Tibial nerve (tissue), 4 donors: Measurements from ENCODE around the gene EXD3. TPM values are rescaled to one million over a fixed set of nuclear protein-coding genes. Genes with fewer than 3 reads are reported as not detected.

Experiments used
- DNase-seq, 2 donors: peaks; one replicate each; pipeline ENCODE4 v3.0.0-alpha.2; 2019; ENCODE audit warnings: low spot score in 2 of 2
- H3K27ac ChIP-seq, 4 donors: fragments of 200-600 bp; sonication (generic) in 3 of 4; one replicate each; pipeline ENCODE4 v1.5.1; 2017 to 2019; ENCODE audit warnings: mild to moderate bottlenecking in 1 of 4
- H3K27me3 ChIP-seq, 2 donors: fragments of 200-600 bp; sonication (generic) in 1 of 2; one replicate each; pipeline versions ENCODE4 v1.5.1 to v1.6.0; 2017 to 2019
- H3K36me3 ChIP-seq, 3 donors: fragments of 200-600 bp; sonication (generic); one replicate each; pipeline ENCODE4 v1.5.1; 2018 to 2019
- H3K4me1 ChIP-seq, 4 donors: fragments of 200-600 bp; sonication (generic) in 3 of 4; one replicate each; pipeline ENCODE4 v1.5.1; 2017 to 2019
- H3K4me3 ChIP-seq, 4 donors: fragments of 200-600 bp; sonication (generic) in 3 of 4; one replicate each; pipeline ENCODE4 v1.5.1; 2017 to 2019; ENCODE audit warnings: mild to moderate bottlenecking in 1 of 4, moderate library complexity in 1 of 4
- H3K9me3 ChIP-seq, 4 donors: fragments of 200-600 bp; sonication (generic) in 3 of 4; one replicate each; pipeline ENCODE4 v1.5.1; 2017 to 2019
- EP300 ChIP-seq, 2 donors: sonication (generic); formaldehyde crosslinking; IDR thresholded peaks; one replicate each; pipeline ENCODE4 v1.6.1; 2017; ENCODE audit warnings: antibody characterized with exemption in 2 of 2, mild to moderate bottlenecking in 1 of 2
- POLR2A ChIP-seq, 2 donors: fragments of 450-650 bp; IDR thresholded peaks; one replicate each; pipeline ENCODE4 v1.6.1; 2017; ENCODE audit warnings: antibody characterized with exemption in 2 of 2, mild to moderate bottlenecking in 2 of 2, moderate library complexity in 2 of 2
- WGBS, 2 donors: methylation state at CpG; one replicate each; pipeline ENCODE4 v1.1.5; 2018; 5-methylcytosine and 5-hydroxymethylcytosine counted together
- total RNA-seq, 4 donors: library from RNA; depleted of rRNA; stranded (reverse); fragments of >200 nt; gene quantifications; one replicate each; pipeline ENCODE4 v1.1.0, GENCODE V29; 2016
- TF ChIP-seq, protein P1 (sequence below), 5 experiments: fragments of 200-600 bp in 3 of 5; fragments of 450-650 bp in 2 of 5; sonication (generic) in 3 of 5; IDR thresholded peaks; one replicate each; pipeline ENCODE4 v1.5.1; 2016 to 2019; ENCODE audit warnings: antibody characterized with exemption in 5 of 5, mild to moderate bottlenecking in 3 of 5, moderate library complexity in 2 of 5

Gene EXD3
- total RNA-seq, 4 donors from 2014 or later, result 27.6 to 99.9 (median 55.2) TPM

DNA sequence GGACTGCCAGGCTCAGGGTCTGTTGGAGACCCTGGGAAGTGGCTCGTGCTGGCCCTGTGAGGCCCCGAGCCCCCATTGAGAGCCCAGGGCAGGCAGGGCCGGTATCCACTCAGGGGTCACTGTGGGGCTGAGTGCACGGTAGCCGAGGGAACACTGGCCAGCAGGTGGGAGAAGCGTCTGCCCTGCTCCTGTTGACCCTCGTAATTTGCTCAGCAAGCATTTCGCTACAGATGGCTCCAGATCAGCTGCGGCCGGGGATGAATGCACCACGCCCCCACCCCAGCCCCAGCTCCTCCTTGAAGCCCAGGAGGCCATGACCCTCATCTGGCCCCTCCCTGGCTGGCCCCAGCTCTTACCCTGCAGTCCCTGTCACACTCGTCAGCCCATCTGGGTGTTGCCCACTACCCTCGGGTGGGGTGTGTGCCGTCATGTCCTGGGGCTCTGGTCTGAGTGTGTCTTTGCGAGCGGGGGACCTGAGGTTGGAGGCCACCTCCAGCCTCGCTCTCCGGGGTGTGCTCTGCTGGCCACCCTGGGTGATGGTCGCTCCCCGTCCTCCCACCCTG lies 114.8 kb downstream of the EXD3 start:
- H3K9me3 ChIP-seq, result no peaks in the 10 kb centered on the region
- TF ChIP-seq, protein P1, sequence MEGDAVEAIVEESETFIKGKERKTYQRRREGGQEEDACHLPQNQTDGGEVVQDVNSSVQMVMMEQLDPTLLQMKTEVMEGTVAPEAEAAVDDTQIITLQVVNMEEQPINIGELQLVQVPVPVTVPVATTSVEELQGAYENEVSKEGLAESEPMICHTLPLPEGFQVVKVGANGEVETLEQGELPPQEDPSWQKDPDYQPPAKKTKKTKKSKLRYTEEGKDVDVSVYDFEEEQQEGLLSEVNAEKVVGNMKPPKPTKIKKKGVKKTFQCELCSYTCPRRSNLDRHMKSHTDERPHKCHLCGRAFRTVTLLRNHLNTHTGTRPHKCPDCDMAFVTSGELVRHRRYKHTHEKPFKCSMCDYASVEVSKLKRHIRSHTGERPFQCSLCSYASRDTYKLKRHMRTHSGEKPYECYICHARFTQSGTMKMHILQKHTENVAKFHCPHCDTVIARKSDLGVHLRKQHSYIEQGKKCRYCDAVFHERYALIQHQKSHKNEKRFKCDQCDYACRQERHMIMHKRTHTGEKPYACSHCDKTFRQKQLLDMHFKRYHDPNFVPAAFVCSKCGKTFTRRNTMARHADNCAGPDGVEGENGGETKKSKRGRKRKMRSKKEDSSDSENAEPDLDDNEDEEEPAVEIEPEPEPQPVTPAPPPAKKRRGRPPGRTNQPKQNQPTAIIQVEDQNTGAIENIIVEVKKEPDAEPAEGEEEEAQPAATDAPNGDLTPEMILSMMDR (IDR thresholded peaks at IDR 0.05), result no peak
- TF ChIP-seq EP300 (IDR thresholded peaks at IDR 0.05) (no peak), POLR2A (IDR thresholded peaks at IDR 0.05) (no peak)
- peaks cover 0 to 50% (median 29%) of the 10 kb centered on the region in 4 donors for H3K4me1 ChIP-seq
- no peaks in the 10 kb centered on the region for H3K36me3 ChIP-seq
- no peak overlapping the region for H3K27ac ChIP-seq
- H3K4me3 ChIP-seq, result no peak overlapping the region
- H3K27me3 ChIP-seq, result peaks cover 3 to 51% of the 10 kb centered on the region in 2 donors
- WGBS, 2 donors, result 51 to 63% methylated on average over 16 to 20 of the region's 20 CpGs
- DNase-seq, result no peak

DNA sequence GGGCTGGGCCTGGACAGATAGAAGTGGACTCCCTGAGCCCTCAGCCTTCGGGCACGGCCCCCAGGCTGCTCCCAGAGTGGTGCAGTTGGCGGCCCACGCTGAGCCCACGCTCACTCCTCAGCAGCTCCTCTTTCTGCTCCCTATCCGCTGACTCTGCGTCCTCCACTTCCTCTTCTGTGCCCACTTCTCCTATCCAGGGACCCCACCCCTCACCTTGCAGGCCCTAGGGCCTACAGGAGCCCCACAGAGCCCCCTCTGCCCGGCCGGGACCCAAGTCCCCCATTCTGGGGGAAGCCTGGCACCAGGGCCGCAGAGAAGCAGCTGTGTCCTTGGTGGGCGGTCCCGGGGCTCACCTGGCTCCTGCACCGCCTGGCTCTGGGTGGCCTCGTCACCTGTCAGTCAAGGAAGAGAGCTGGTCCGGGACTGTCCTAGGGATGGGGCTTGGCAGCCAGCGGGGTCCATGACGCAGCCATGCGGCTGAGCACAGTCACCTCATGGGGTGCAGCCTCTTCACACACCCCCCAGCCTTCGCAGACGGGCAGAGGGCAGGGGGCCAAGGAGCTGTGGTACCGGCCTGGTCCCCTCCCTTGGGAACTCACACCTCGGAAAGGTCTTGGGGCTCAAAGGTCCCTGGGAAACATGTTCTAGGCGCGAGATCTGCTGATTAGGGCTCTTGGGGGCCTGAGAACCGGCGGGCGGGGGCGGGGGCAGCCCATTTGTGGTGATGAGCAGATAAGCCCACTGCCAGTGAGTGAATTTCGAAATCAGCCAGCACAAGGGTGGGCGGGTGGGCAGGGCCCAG lies 115.5 kb downstream of the EXD3 start:
- Histone ChIP-seq H3K4me1 (peaks cover 0 to 56% (median 32%) of the 10 kb centered on the region in 4 donors), H3K27me3 (peaks cover 3 to 58% of the 10 kb centered on the region in 2 donors), H3K27ac (no peak overlapping the region), H3K36me3 (no peaks in the 10 kb centered on the region), H3K9me3 (no peaks in the 10 kb centered on the region), H3K4me3 (no peak overlapping the region)
- 45 to 57% methylated on average over 26 to 28 of the region's 30 CpGs for WGBS, 2 donors
- TF ChIP-seq POLR2A (IDR thresholded peaks at IDR 0.05) (no peak), EP300 (IDR thresholded peaks at IDR 0.05) (no peak)
- TF ChIP-seq, protein P1 (IDR thresholded peaks at IDR 0.05), result no peak
- no peak for DNase-seq

DNA sequence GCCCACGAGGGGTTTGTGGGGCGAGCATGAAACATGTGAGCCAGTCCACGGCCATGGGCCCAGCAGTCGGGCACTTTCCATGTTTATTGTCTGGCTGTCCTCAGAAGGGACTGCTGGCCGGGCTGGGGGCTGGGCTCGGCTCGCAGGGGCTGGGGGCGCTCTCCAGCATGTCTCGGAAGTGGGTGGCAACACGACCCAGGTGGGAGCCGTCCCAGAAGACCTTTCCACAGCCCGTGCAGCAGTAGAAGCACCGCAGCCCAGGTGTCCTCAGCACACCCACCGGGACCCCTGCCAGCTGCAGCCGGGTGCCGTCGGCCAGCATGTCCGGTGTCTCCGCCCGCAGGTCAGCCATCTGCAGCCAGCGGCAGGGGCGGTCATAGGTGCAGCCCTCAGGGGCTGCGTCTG lies 116.1 kb downstream of the EXD3 start:
- H3K9me3 ChIP-seq, result no peaks in the 10 kb centered on the region
- TF ChIP-seq EP300 (IDR thresholded peaks at IDR 0.05) (no peak), POLR2A (IDR thresholded peaks at IDR 0.05) (no peak)
- TF ChIP-seq, protein P1 (IDR thresholded peaks at IDR 0.05), result no peak
- H3K4me3 ChIP-seq, result peak overlapping the region in 1 of 4 donors; percentile 2
- no peak overlapping the region for H3K27ac ChIP-seq
- peaks cover 3 to 59% of the 10 kb centered on the region in 2 donors for H3K27me3 ChIP-seq
- 30 to 57% methylated on average over 16 to 22 of the region's 23 CpGs for WGBS, 2 donors
- H3K4me1 ChIP-seq, result peaks cover 0 to 58% (median 33%) of the 10 kb centered on the region in 4 donors
- no peak for DNase-seq
- H3K36me3 ChIP-seq, result no peaks in the 10 kb centered on the region

DNA sequence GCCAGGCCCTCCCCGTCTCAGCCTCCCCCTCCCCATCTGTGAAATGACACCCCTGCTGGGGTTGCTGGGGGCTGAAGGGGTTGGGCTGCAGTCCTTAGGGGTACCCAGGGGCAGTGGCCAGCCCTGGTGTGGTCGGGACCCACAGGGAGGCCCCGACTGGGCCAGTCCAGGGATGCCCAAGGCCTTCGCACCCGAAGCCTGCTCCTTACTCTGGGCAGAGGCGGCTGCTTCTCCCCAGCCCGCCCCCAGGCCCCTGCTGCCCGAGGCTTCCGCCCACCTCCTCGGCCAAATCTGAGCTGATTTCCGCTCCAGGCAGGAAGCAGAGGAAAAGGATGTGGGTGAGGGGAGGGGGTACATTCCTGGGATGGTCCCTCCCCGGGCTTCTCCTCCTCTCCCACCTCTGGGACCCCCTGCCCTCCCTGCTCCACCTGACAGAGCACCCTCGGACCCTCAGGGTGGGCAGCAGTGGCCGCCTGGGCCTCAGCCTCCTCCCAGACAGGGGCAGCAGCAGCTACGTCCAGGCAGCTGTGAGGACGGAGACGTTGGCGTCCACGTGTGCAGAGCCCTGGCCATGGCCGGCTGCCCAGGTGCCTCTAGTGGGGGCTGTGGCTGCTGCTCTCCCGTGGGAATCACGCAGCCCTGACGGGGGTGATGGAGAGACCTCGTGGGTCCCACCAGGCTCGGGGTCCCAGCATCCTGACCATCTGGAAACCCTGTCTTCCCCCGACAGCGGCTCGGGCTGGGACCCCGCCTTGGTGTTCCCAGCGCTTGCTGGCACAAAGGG lies 116.7 kb downstream of the EXD3 start:
- Histone ChIP-seq H3K4me3 (peak overlapping the region in 1 of 4 donors; percentile 2), H3K27me3 (peaks cover 3 to 61% of the 10 kb centered on the region in 2 donors), H3K36me3 (no peaks in the 10 kb centered on the region), H3K4me1 (peaks cover 0 to 63% (median 35%) of the 10 kb centered on the region in 4 donors), H3K9me3 (no peaks in the 10 kb centered on the region), H3K27ac (peak overlapping the region in 2 of 4 donors; percentile 64 to 86)
- DNase-seq, result no peak
- TF ChIP-seq EP300 (IDR thresholded peaks at IDR 0.05), result no peak
- TF ChIP-seq POLR2A (IDR thresholded peaks at IDR 0.05), result no peak
- TF ChIP-seq, protein P1 (IDR thresholded peaks at IDR 0.05), result no peak
- 13 to 17% methylated on average over 10 to 12 of the region's 30 CpGs for WGBS, 2 donors
